IMR-90 (cell line): ENCODE data around the gene ST6GAL2. TPM values are rescaled to one million over a fixed set of nuclear protein-coding genes. Genes with fewer than 3 reads are reported as not detected.

ENCODE experiments used
- ATAC-seq: fragments of 200-7000 bp; cut with Tn5 transposase; 2 replicates; pipeline ENCODE4 v1.9.1; 2020; ENCODE audit warnings: low read depth, mild to moderate bottlenecking, moderate library complexity
- BruUV-seq: library from RNA; stranded (reverse); fragments of 400-500 nt; replicated peaks from 2 replicates; lab custom pipeline; 2021; lab: Mats Ljungman, UMichigan
- CTCF ChIA-PET: fragments of 300-600 bp; formaldehyde crosslinking; extraction: SDS; loops from one replicate; lab custom pipeline; 2021; ENCODE audit warnings: antibody characterized with exemption; lab: Yijun Ruan, JAX
- POLR2A ChIA-PET: fragments of 300-600 bp; sonication (Branson Sonifier 250); formaldehyde crosslinking; loops from one replicate; lab custom pipeline; 2022; ENCODE audit warnings: antibody characterized with exemption; ENCODE audit not compliant: unreplicated experiment; lab: Charles Lee
- DNase-seq: peaks from one replicate; pipeline ENCODE4 v3.0.0; 2013
- H2AFZ ChIP-seq: replicated peaks from 2 replicates; pipeline ENCODE3; 2013; ENCODE audit warnings: low read length, mild to moderate bottlenecking; ENCODE audit not compliant: poor library complexity
- H2AK5ac ChIP-seq: 2 replicates; pipeline ENCODE4 v1.6.1; 2013; ENCODE audit warnings: low read depth, low read length, inconsistent platforms
- H2AK9ac ChIP-seq: replicated peaks from 2 replicates; pipeline ENCODE3; 2013; ENCODE audit warnings: mild to moderate bottlenecking, low read depth, low read length, moderate library complexity; ENCODE audit not compliant: poor library complexity
- H2BK120ac ChIP-seq: 2 replicates; pipeline ENCODE4 v1.6.1; 2013; ENCODE audit warnings: low read depth, low read length, inconsistent platforms
- H2BK15ac ChIP-seq: 3 replicates; pipeline ENCODE4 v1.6.1; 2013; ENCODE audit warnings: low read depth, low read length, inconsistent platforms
- H2BK20ac ChIP-seq: 2 replicates; pipeline ENCODE4 v1.6.1; 2013; ENCODE audit warnings: low read depth, mild to moderate bottlenecking, inconsistent platforms, low read length, moderate library complexity
- H2BK5ac ChIP-seq: 2 replicates; pipeline ENCODE4 v1.6.1; 2013; ENCODE audit warnings: mild to moderate bottlenecking, low read depth, low read length, inconsistent platforms; ENCODE audit not compliant: poor library complexity, severe bottlenecking
- H3K14ac ChIP-seq: replicated peaks from 2 replicates; pipeline ENCODE4 v1.6.1; 2013; ENCODE audit warnings: low read depth, low read length, inconsistent platforms
- H3K18ac ChIP-seq: 2 replicates; pipeline ENCODE4 v1.6.1; 2013; ENCODE audit warnings: low read depth, low read length, control low read depth
- H3K23ac ChIP-seq: 2 replicates; pipeline ENCODE4 v1.6.1; 2013; ENCODE audit warnings: low read depth, low read length, inconsistent platforms
- H3K27ac ChIP-seq: 2 replicates; pipeline ENCODE4 v1.5.1; 2013; ENCODE audit warnings: mild to moderate bottlenecking, control low read depth, low read length; ENCODE audit not compliant: insufficient read depth
- H3K27me3 ChIP-seq: 2 replicates; pipeline ENCODE4 v1.6.1; 2013; ENCODE audit warnings: low read length; ENCODE audit not compliant: control insufficient read depth, insufficient read depth
- H3K36me3 ChIP-seq: 2 replicates; pipeline ENCODE4 v1.6.1; 2013; ENCODE audit warnings: low read length, mixed read lengths; ENCODE audit not compliant: control insufficient read depth, insufficient read depth
- H3K4ac ChIP-seq: 2 replicates; pipeline ENCODE4 v1.6.1; 2013; ENCODE audit warnings: low read depth, low read length, inconsistent platforms
- H3K4me1 ChIP-seq: 2 replicates; pipeline ENCODE4 v1.6.1; 2013; ENCODE audit warnings: low read length, mixed read lengths; ENCODE audit not compliant: control insufficient read depth, insufficient read depth
- H3K4me2 ChIP-seq: 2 replicates; pipeline ENCODE4 v1.6.1; 2013; ENCODE audit warnings: low read depth, mild to moderate bottlenecking, control low read depth, low read length, moderate library complexity
- H3K4me3 ChIP-seq: 2 replicates; pipeline ENCODE4 v1.5.1; 2013; ENCODE audit warnings: low read depth, mild to moderate bottlenecking, control low read depth, low read length, moderate library complexity; ENCODE audit not compliant: insufficient read depth
- H3K56ac ChIP-seq: 2 replicates; pipeline ENCODE4 v1.6.1; 2013; ENCODE audit warnings: low read length, inconsistent platforms; ENCODE audit not compliant: insufficient read depth; ENCODE audit errors: extremely low read depth
- H3K79me1 ChIP-seq, 2 experiments: 2 replicates each; pipeline ENCODE4 v1.6.1; 2013; ENCODE audit warnings: low read length in 2 of 2, inconsistent platforms in 1 of 2, low read depth in 1 of 2
- H3K9ac ChIP-seq: 2 replicates; pipeline ENCODE4 v1.6.1; 2013; ENCODE audit warnings: low read depth, low read length, control low read depth
- H3K9me1 ChIP-seq: 2 replicates; pipeline ENCODE4 v1.6.1; 2013; ENCODE audit warnings: low read length, inconsistent platforms; ENCODE audit not compliant: insufficient read depth
- H3K9me3 ChIP-seq: 2 replicates; pipeline ENCODE4 v1.6.1; 2013; ENCODE audit warnings: low read length; ENCODE audit not compliant: control insufficient read depth, insufficient read depth
- H4K20me1 ChIP-seq: 2 replicates; pipeline ENCODE4 v1.6.1; 2013; ENCODE audit warnings: low read length, inconsistent platforms; ENCODE audit not compliant: insufficient read depth
- H4K5ac ChIP-seq: 2 replicates; pipeline ENCODE4 v1.6.1; 2013; ENCODE audit warnings: mild to moderate bottlenecking, low read depth, low read length, control low read depth
- H4K8ac ChIP-seq, 2 experiments: 2 replicates each; pipeline ENCODE4 v1.6.1; 2013; ENCODE audit warnings: low read depth in 2 of 2, low read length in 2 of 2, control low read depth in 1 of 2, inconsistent platforms in 1 of 2
- H4K91ac ChIP-seq: 2 replicates; pipeline ENCODE4 v1.6.1; 2013; ENCODE audit warnings: low read depth, low read length, inconsistent platforms; ENCODE audit not compliant: insufficient read depth
- CHD1 ChIP-seq: IDR thresholded peaks from 2 replicates; pipeline ENCODE4 v1.6.1; 2012; ENCODE audit warnings: low read depth, low read length, improper control_type of control experiment
- ELK1 ChIP-seq: fragments of 150-350 bp; IDR thresholded peaks from 2 replicates; pipeline ENCODE4 v1.6.1; 2016; ENCODE audit warnings: low read depth, mild to moderate bottlenecking, low read length, moderate library complexity, borderline replicate concordance
- NFE2L2 ChIP-seq: fragments of 150-350 bp; IDR thresholded peaks from 2 replicates; pipeline ENCODE4 v1.6.1; 2016; ENCODE audit warnings: low read depth, mild to moderate bottlenecking, low read length
- SMC3 ChIP-seq: fragments of 150-350 bp; IDR thresholded peaks from 2 replicates; pipeline ENCODE4 v1.6.1; 2016; ENCODE audit warnings: low read depth, mild to moderate bottlenecking, antibody characterized with exemption, low read length, moderate library complexity
- WGBS, 2 experiments: methylation state at CpG; one replicate each; pipeline versions ENCODE4 v1.1.5 to v1.1.7; 2013; ENCODE audit warnings: missing lambda C conversion rate in 2 of 2; ENCODE audit not compliant: insufficient read length in 1 of 2; ENCODE audit errors: extremely low coverage in 2 of 2; 5-methylcytosine and 5-hydroxymethylcytosine counted together
- dilution Hi-C: fragments of 300-500 bp; cut with HindIII; formaldehyde crosslinking; loops from one replicate; pipeline ENCODE4 v1.14.3; 2018; ENCODE audit warnings: low sequenced_read_pairs; ENCODE audit not compliant: unreplicated experiment
- in situ Hi-C: fragments of 300-500 bp; cut with MboI; formaldehyde crosslinking; loops from 3 replicates; pipeline ENCODE4 v1.14.3; 2019; ENCODE audit warnings: low sequenced_read_pairs, inconsistent platforms, mixed read lengths
- intact Hi-C: fragments of 100-400 bp; cut with micrococcal nuclease; formaldehyde crosslinking; loops from 2 replicates; pipeline ENCODE4 v1.10.0; 2022
- polyA plus RNA-seq, 3 experiments: library from polyadenylated mRNA; depleted of rRNA; stranded (reverse); fragments of >200 nt; gene quantifications; 2 replicates each; pipeline ENCODE4 v1.2.3, GENCODE V29; 2012; ENCODE audit warnings: low replicate concordance in 1 of 3
- total RNA-seq: library from RNA; depleted of rRNA; stranded (reverse); fragments of >200 nt; gene quantifications from 2 replicates; pipeline ENCODE4 v1.2.3, GENCODE V29; 2012

The ST6GAL2 gene
- total and polyA plus RNA-seq, 2 of the 4 experiments (the other 2 are of a cell fraction): not detected

GRCh38 chr2:106886916-106887758, 1.2 kb upstream of the ST6GAL2 start (continued):
- TF ChIP-seq ELK1: no peak

DNA sequence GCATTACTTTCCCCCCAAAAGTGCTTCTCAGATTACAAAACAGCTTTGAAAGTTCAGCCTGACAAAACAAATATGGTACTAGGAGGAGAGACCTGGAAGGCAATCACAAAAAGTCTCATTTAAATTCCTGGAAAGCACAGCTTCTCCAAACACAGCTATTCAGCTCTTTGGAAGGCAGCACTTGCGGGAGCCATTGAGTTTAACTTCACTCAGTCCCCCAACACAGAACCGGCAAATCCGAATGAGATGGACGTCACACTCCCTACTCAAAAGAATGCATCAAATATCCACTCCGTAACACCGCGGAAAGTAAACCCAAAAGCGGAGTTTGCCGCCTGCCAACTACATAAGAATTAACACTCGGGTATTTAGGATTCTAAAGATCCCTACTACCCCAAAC, 638 bp downstream of the ST6GAL2 start:
- no peak overlapping the region for H4K5ac ChIP-seq
- BruUV-seq: no TSS peak
- H3K4ac ChIP-seq: no peak overlapping the region
- H3K23ac ChIP-seq: no peak overlapping the region
- H3K4me2 ChIP-seq: no peak overlapping the region
- no peaks in the 10 kb centered on the region for H3K4me1 ChIP-seq
- no peak overlapping the region for H2AK9ac ChIP-seq
- TF ChIP-seq NFE2L2 (no peak), CHD1 (no peak), SMC3 (no peak)
- H3K9ac ChIP-seq: no peak overlapping the region
- no peak for DNase-seq
- H3K18ac ChIP-seq: no peak overlapping the region
- peaks cover 7% of the 10 kb centered on the region for H3K27me3 ChIP-seq
- H2BK5ac ChIP-seq: no peak overlapping the region
- H3K9me1 ChIP-seq: no peaks in the 10 kb centered on the region
- no peak overlapping the region for H4K91ac ChIP-seq
- no peak overlapping the region for H2BK20ac ChIP-seq
- ATAC-seq: no peak
- H2BK120ac ChIP-seq: no peak overlapping the region
- in situ Hi-C loops: no loop called here
- no peak overlapping the region for H3K27ac ChIP-seq
- dilution Hi-C loops: no loop called here
- H3K4me3 ChIP-seq: no peak overlapping the region
- intact Hi-C loops: no loop called here
- no peak overlapping the region for H2AK5ac ChIP-seq
- H4K20me1 ChIP-seq: no peaks in the 10 kb centered on the region
- POLR2A ChIA-PET: no interaction called here
- no peak overlapping the region for H4K8ac ChIP-seq
- no peak overlapping the region for H3K14ac ChIP-seq
- no peak overlapping the region for H2BK15ac ChIP-seq
- CTCF ChIA-PET: no interaction called here
- H3K56ac ChIP-seq: no peak overlapping the region
- no peak overlapping the region for H2AFZ ChIP-seq
- no peaks in the 10 kb centered on the region for H3K79me1 ChIP-seq
- no peaks in the 10 kb centered on the region for H3K36me3 ChIP-seq
- WGBS, 2 experiments: 0% methylated on average over 6 of the region's 10 CpGs; no CpG with 5 or more reads in 1 of the 2 experiments
- no peaks in the 10 kb centered on the region for H3K9me3 ChIP-seq
